Adipose tissue (tissue), 3 donors: ENCODE data around the gene TMEM132D. TPM values are rescaled to one million over a fixed set of nuclear protein-coding genes. Genes with fewer than 3 reads are reported as not detected.

Experiments used
- H3K27ac ChIP-seq: one replicate; pipeline ENCODE4 v1.5.1; 2013; ENCODE audit warnings: low read depth, low read length
- WGBS, 3 donors: extraction: QIAGEN DNeasy Blood & Tissue Kit; methylation state at CpG; one replicate each; pipeline ENCODE4 v1.1.7; 2013; 5-methylcytosine and 5-hydroxymethylcytosine counted together
- polyA plus RNA-seq, 3 donors: library from polyadenylated mRNA; stranded (reverse); fragments of 200-250 nt; gene quantifications; one replicate each; pipeline ENCODE4 v1.2.3, GENCODE V29; 2013
- donor health status: healthy with polysubstance abuse.
- donor health status: Bipolar disorder and iron deficiency.
- donor health status: healthy.

TMEM132D gene
- polyA plus RNA-seq, 3 donors = 0.11 to 0.13 TPM; not detected in 1

- 80 to 90% (median 84%) methylated on average over 5 of the region's 5 CpGs for WGBS, 3 donors
Measured at GRCh38 chr12:129378496-129378895, 525.3 kb downstream of the TMEM132D start.

GRCh38 chr12:129373746-129374145 lies 530.1 kb downstream of the TMEM132D start:
- no peak overlapping the region for H3K27ac ChIP-seq
- 60 to 72% (median 72%) methylated on average over 4 of the region's 4 CpGs for WGBS, 3 donors

More at GRCh38 chr12:129378496-129378895, 525.3 kb downstream of the TMEM132D start:
- H3K27ac ChIP-seq = no peak overlapping the region

DNA sequence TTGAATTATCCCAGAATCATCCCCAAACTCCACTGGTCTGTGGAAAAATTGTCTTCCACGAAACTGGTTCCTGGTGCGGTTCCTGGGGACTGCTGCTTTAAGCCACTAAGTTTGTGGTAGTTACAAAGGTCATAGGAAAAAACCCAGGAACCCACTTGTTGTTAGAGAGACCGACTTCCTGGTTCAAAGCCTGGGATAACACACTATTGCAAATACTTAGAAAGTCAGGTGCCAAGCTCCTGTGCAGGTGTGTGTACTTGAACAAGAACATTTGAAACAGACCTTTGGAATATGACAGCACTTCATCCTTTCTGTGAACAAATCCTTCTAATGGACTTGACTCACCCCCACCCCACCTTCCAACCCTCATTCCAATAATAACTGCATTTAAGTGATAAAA lies 530.9 kb downstream of the TMEM132D start:
- no peak overlapping the region for H3K27ac ChIP-seq
- 35 to 47% (median 46%) methylated on average over 3 of the region's 3 CpGs for WGBS, 3 donors

DNA sequence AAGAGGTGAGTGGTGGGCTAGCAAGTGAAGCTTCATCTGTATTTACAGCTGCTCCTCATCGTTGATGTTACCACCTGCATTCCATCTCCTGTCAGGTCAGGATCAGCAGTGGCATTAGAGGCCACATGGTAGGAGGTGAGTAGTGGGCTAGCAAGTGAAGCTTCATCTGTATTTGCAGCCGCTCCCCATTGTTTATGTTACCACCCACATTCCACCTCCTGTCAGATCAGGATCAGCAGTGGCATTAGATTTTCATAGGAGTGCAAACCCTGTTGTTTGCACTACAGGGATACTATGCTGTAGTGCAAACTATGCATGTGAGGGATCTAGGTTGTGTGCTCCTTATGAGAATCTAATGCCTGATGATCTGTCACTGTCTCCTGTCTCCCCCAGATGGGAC lies 531.5 kb downstream of the TMEM132D start:
- 59 to 75% (median 74%) methylated on average over 2 of the region's 2 CpGs for WGBS, 3 donors
- no peak overlapping the region for H3K27ac ChIP-seq

DNA sequence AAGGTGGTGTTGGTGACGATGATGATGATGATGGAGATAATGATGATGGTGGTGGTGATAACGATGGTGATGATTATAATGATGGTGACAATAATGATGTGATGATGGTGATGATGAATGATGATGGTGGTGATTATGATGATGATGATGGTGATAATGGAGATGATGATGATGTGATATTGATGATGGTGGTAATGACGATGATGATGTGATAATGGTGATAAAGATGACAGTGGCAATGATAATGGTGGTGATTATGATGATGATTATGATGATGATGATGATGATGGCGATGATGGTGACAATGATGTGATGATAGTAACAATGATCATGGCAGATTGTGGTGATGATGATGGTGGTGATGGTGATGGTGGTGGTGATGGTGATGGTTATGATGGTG lies 532.6 kb downstream of the TMEM132D start:
- WGBS, 3 donors = 59 to 83% (median 78%) methylated on average over 4 of the region's 4 CpGs
- H3K27ac ChIP-seq = no peak overlapping the region

GRCh38 chr12:129366656-129367055 lies 537.2 kb downstream of the TMEM132D start:
- 78 to 90% (median 85%) methylated on average over 9 of the region's 9 CpGs for WGBS, 3 donors
- H3K27ac ChIP-seq = no peak overlapping the region

GRCh38 chr12:129363041-129363440 lies 540.8 kb downstream of the TMEM132D start:
- WGBS, 3 donors = 40 to 69% (median 68%) methylated on average over 8 of the region's 8 CpGs

DNA sequence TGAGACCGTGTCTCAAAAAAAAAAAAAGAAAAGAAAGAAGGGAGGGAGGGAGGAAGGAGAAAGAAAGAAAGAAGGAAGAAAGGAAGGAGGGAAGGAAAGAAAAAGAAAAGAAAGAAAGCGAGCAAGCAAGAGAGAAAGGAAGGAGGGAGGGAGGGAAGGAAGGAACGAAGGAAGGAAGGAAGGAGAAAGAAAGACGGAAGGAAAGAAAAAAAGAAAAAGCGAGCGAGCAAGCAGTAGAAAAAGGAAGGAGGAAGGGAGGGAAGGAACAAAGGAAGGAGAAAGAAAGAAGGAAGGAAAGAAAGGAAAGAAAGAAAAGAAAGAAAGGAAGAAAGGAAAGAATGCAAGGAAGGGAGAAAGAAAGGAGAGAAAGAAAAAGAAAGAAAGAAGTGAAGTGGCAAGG lies 546.6 kb downstream of the TMEM132D start:
- no peak overlapping the region for H3K27ac ChIP-seq
- 85 to 92% (median 89%) methylated on average over 6 of the region's 6 CpGs for WGBS, 3 donors

More at GRCh38 chr12:129363041-129363440, 540.8 kb downstream of the TMEM132D start:
- no peak overlapping the region for H3K27ac ChIP-seq

DNA sequence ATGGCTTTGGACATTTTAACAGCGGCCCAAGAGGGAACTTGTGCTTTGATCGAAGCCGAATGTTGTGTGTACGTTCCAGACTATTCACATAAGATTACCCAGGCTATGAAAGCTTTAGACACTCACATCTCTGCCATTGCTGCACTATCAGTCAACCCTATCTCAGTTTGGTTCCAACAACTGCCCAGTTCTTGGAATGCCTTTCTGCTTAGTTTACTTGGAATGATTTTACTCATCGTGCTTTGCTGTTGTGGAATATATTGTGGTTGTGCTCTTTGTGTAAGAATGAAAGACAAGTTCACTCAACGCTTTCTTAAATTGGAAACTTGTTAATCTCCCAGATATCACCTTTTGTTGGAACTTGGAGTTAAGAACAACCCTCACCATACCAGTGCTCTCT lies 552.3 kb downstream of the TMEM132D start:
- WGBS, 3 donors = 75 to 89% (median 89%) methylated on average over 6 of the region's 6 CpGs
- no peak overlapping the region for H3K27ac ChIP-seq

DNA sequence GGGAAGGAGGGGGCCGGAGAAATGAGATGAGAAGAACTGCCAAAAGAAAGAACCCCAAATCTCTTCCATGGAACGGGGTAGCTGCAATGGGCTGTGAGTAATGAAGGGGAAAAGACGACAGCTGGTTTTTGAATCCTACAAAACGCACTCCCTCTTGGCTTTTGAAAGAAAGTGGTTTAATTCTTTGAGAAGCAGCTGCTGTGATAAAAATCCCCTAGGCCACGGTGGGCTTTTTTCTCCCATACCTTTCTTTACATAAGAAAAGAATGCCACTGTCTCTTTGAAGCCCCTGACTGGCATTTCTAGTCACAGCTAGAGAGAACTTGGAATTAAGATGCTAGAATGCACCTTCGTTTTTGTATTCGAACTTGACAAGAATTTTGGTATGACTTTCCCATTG lies 564.5 kb downstream of the TMEM132D start:
- WGBS, 3 donors = 26 to 46% (median 37%) methylated on average over 7 of the region's 7 CpGs

GRCh38 chr12:129337413-129337812 lies 566.4 kb downstream of the TMEM132D start:
- no peak overlapping the region for H3K27ac ChIP-seq
- WGBS, 3 donors = 77 to 91% (median 91%) methylated on average over 17 of the region's 17 CpGs

More for the DNA sequence above, 564.5 kb downstream of the TMEM132D start:
- H3K27ac ChIP-seq = no peak overlapping the region

DNA sequence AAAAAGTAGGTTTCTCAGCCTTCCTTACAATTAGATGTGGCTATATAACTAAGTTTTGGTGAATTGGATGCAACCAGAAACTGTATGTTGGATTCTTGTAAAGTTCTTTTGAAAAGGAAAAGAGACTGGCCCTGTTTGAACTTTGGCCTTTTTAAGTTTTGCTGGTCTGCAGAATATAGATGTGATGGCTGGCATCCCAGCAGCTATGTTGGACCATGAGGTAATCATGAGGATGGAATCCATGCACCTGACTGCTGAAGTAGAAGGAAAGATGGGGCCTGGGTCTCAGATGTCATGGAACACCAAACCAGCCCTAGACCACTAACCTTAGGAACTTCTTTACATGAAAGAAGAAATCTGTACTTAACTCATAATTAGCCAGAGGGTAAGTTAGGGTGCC lies 568.1 kb downstream of the TMEM132D start:
- no peak overlapping the region for H3K27ac ChIP-seq

DNA sequence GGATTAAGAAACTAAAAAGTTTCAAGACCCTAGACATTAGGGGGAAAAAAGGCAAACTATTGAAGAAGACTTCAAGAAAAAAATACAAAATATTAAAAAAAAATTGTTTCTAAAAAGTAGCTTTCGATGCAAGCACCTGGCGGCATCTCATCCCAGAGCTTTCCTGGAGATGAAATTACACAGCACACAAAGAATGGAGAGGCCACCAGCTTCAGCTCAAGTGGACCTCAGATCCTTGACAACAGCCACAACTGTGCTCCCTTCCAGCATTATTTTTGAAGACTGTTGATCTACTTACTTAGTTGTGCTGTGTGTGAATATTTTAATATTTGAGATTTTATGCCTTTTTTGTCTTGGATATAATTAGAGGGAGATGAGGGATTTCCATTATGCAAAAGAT lies 571.5 kb downstream of the TMEM132D start:
- 72 to 88% (median 81%) methylated on average over 2 of the region's 2 CpGs for WGBS, 3 donors

DNA sequence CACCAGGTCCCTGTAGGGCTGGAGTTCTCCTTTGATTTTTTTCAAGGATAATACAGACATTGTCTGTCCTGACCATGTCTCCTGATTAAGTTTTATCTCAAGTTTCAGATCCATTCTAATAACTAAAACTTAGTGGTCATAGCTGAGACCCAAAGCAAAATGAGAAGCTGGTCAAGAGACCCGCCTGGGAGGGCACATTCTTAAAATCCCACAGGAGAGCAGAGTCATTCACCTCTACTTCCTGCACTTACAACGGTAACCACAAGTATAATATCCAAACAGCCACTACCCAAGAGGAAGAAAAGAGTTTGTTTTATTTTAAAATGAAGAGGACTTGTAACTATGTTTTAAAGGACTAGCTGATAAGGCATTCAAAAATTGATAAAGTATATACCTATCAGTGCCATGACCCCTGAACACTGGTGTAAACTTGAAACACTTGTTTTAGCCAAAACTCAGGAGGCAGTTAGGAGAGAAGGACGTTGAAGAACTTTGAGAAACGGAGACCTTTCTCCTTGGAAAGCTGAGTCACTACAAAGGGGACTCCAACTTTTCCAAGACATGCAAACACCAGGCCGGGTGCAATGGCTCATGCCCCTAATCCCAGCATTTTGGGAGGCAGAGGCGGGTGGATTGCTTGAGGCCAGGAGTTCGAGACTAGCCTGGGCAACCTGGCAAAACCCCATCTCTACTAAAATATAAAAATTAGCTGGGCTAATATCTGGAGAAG lies 572.3 kb downstream of the TMEM132D start:
- no peak overlapping the region for H3K27ac ChIP-seq
- WGBS, 3 donors = 52 to 59% (median 57%) methylated on average over 7 of the region's 7 CpGs

More for the DNA sequence above, 571.5 kb downstream of the TMEM132D start:
- H3K27ac ChIP-seq = no peak overlapping the region

- WGBS, 3 donors = 44 to 52% (median 44%) methylated on average over 4 of the region's 4 CpGs
- no peak overlapping the region for H3K27ac ChIP-seq
Measured at GRCh38 chr12:129328235-129328634, 575.6 kb downstream of the TMEM132D start.

GRCh38 chr12:129325566-129325965 lies 578.3 kb downstream of the TMEM132D start:
- 73 to 92% (median 74%) methylated on average over 2 of the region's 2 CpGs for WGBS, 3 donors
- H3K27ac ChIP-seq = no peak overlapping the region

GRCh38 chr12:129312048-129312447 lies 591.8 kb downstream of the TMEM132D start:
- WGBS, 3 donors = 57 to 58% (median 57%) methylated on average over 4 of the region's 4 CpGs
- H3K27ac ChIP-seq = no peak overlapping the region

- 64 to 67% (median 67%) methylated on average over 2 of the region's 2 CpGs for WGBS, 3 donors
- no peak overlapping the region for H3K27ac ChIP-seq
Measured at GRCh38 chr12:129310346-129310745, 593.5 kb downstream of the TMEM132D start.

DNA sequence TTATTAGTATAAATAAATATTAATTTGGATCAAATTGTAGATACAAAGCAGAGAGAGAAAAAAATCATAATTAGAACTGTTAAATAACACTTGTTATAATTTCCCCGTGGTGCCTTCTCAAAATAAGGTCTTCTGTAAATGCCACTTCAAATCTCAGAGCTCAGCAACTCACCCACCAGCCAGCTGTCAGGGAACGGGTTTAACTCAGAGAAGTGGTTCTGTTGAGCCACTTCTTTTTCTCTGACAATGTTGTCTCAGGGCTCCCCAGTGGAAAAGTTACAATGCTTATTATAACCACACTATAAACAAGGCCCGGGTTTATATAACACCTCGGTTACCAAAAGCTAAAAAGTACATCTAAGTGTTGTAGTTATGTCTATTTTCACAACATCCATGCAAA lies 598.0 kb downstream of the TMEM132D start:
- 72 to 79% (median 78%) methylated on average over 4 of the region's 4 CpGs for WGBS, 3 donors
- H3K27ac ChIP-seq = no peak overlapping the region

GRCh38 chr12:129304529-129304928 lies 599.3 kb downstream of the TMEM132D start:
- 81 to 88% (median 81%) methylated on average over 7 of the region's 7 CpGs for WGBS, 3 donors
- H3K27ac ChIP-seq = no peak overlapping the region
